Neural cell (in vitro differentiated cells): ENCODE data around the gene HAND2. TPM values are rescaled to one million over a fixed set of nuclear protein-coding genes. Genes with fewer than 3 reads are reported as not detected.

ENCODE experiments used
- H2AFZ ChIP-seq: fragments of 200-600, 300-800 bp; sonication (generic), shearing (Covaris generic); 2 replicates; pipeline ENCODE4 v1.6.0; 2014; ENCODE audit warnings: low read depth, mild to moderate bottlenecking, antibody characterized with exemption, low read length, moderate library complexity
- H3F3A ChIP-seq: fragments of 200-600 bp; shearing (Covaris generic); 2 replicates; pipeline ENCODE4 v1.6.1; 2016; ENCODE audit warnings: mild to moderate bottlenecking, moderate library complexity, mixed read lengths, antibody characterized with exemption, low read length; ENCODE audit not compliant: insufficient read depth, poor library complexity, severe bottlenecking
- H3K27ac ChIP-seq: fragments of 200-600, 300-800 bp; sonication (generic), shearing (Covaris generic); 2 replicates; pipeline ENCODE4 v1.5.1; 2014; ENCODE audit warnings: mild to moderate bottlenecking, low read length, moderate library complexity
- H3K27me3 ChIP-seq: fragments of 300-800, 200-600 bp; sonication (generic), shearing (Covaris generic); 2 replicates; pipeline ENCODE4 v1.6.0; 2014; ENCODE audit warnings: mild to moderate bottlenecking, low read depth, low read length, moderate library complexity; ENCODE audit not compliant: insufficient read depth
- H3K36me3 ChIP-seq: fragments of 300-800, 200-600 bp; sonication (generic), shearing (Covaris generic); 2 replicates; pipeline ENCODE4 v1.5.1; 2014; ENCODE audit warnings: mild to moderate bottlenecking, antibody characterized with exemption, low read length, moderate library complexity; ENCODE audit not compliant: insufficient read depth
- H3K4me2 ChIP-seq: fragments of 300-800, 200-600 bp; sonication (generic), shearing (Covaris generic); 2 replicates; pipeline ENCODE4 v1.6.0; 2014; ENCODE audit warnings: mild to moderate bottlenecking, low read length
- H3K4me3 ChIP-seq: fragments of 300-800, 200-600 bp; sonication (generic), shearing (Covaris generic); 2 replicates; pipeline ENCODE4 v1.5.1; 2014; ENCODE audit warnings: mild to moderate bottlenecking, low read length, moderate library complexity
- H3K79me2 ChIP-seq: fragments of 200-600 bp; shearing (Covaris generic); replicated peaks from 2 replicates; pipeline ENCODE4 v1.6.0; 2014; ENCODE audit warnings: mild to moderate bottlenecking, low read length, moderate library complexity; ENCODE audit not compliant: insufficient read depth
- H3K9ac ChIP-seq: fragments of 300-800, 200-600 bp; sonication (generic), shearing (Covaris generic); 2 replicates; pipeline ENCODE4 v1.6.1; 2016; ENCODE audit warnings: mild to moderate bottlenecking, low read length, mixed read lengths
- H3K9me2 ChIP-seq: fragments of 200-600 bp; shearing (Covaris generic); 2 replicates; pipeline ENCODE4 v1.6.1; 2016; ENCODE audit warnings: mild to moderate bottlenecking, low read length, mixed read lengths; ENCODE audit not compliant: insufficient read depth
- H3K9me3 ChIP-seq: fragments of 200-600, 300-800 bp; sonication (generic), shearing (Covaris generic); 2 replicates; pipeline ENCODE4 v1.6.1; 2016; ENCODE audit warnings: mild to moderate bottlenecking, mixed run types, low read length, moderate library complexity, mixed read lengths
- H4K20me1 ChIP-seq: fragments of 200-600 bp; shearing (Covaris generic); 2 replicates; pipeline ENCODE4 v1.6.1; 2016; ENCODE audit warnings: mild to moderate bottlenecking, mixed run types; ENCODE audit not compliant: insufficient read depth
- CTCF ChIP-seq: fragments of 450-650 bp; IDR thresholded peaks from 2 replicates; pipeline ENCODE4 v1.5.1; 2014; ENCODE audit warnings: antibody characterized with exemption, mild to moderate bottlenecking, moderate library complexity; ENCODE audit not compliant: poor library complexity, severe bottlenecking
- EP300 ChIP-seq: fragments of 450-650 bp; conservative IDR thresholded peaks from 2 replicates; pipeline ENCODE4 v1.6.1; 2014; ENCODE audit warnings: antibody characterized with exemption, mild to moderate bottlenecking, moderate library complexity; ENCODE audit not compliant: poor library complexity, severe bottlenecking
- EZH2 ChIP-seq: fragments of 200-600, 300-800 bp; shearing (Covaris generic), sonication (generic); IDR thresholded peaks from 2 replicates; pipeline ENCODE4 v1.6.1; 2014; ENCODE audit warnings: antibody characterized with exemption, low read length, borderline replicate concordance, mild to moderate bottlenecking; ENCODE audit not compliant: insufficient read depth, poor library complexity, severe bottlenecking
- MXI1 ChIP-seq: fragments of 450-650 bp; conservative IDR thresholded peaks from 2 replicates; pipeline ENCODE4 v1.6.1; 2014; ENCODE audit warnings: antibody characterized with exemption, mild to moderate bottlenecking; ENCODE audit not compliant: poor library complexity, severe bottlenecking
- POLR2AphosphoS5 ChIP-seq: IDR thresholded peaks from 2 replicates; pipeline ENCODE4 v1.6.1; 2012
- RAD21 ChIP-seq: fragments of 450-650 bp; conservative IDR thresholded peaks from 2 replicates; pipeline ENCODE4 v1.6.1; 2014; ENCODE audit warnings: antibody characterized with exemption, mild to moderate bottlenecking, moderate library complexity
- REST ChIP-seq: IDR thresholded peaks from 2 replicates; pipeline ENCODE4 v1.6.1; 2012; ENCODE audit warnings: borderline replicate concordance
- SMC3 ChIP-seq: fragments of 450-650 bp; conservative IDR thresholded peaks from 2 replicates; pipeline ENCODE4 v1.6.1; 2014; ENCODE audit warnings: antibody characterized with exemption, mild to moderate bottlenecking, moderate library complexity; ENCODE audit not compliant: poor library complexity
- TAF1 ChIP-seq: IDR thresholded peaks from 2 replicates; pipeline ENCODE4 v1.6.1; 2012; ENCODE audit warnings: low read depth
- polyA plus RNA-seq: library from polyadenylated mRNA; depleted of rRNA; stranded (reverse); fragments of >200 nt; gene quantifications from 2 replicates; pipeline ENCODE4 v1.2.3, GENCODE V29; 2014

HAND2 gene
- polyA plus RNA-seq, 1 donor from 2014 or later, result not detected

GRCh38 chr4:173520921-173521466 is 9.0 kb downstream of the HAND2 start:
- no peaks in the 10 kb centered on the region for H3K79me2 ChIP-seq
- no peak overlapping the region for H3K4me2 ChIP-seq
- H3K36me3 ChIP-seq, result no peaks in the 10 kb centered on the region
- no peaks in the 10 kb centered on the region for H3K9me2 ChIP-seq
- no peak overlapping the region for H3K9ac ChIP-seq
- H2AFZ ChIP-seq, result no peak overlapping the region
- H3F3A ChIP-seq, result no peaks in the 10 kb centered on the region
- no peaks in the 10 kb centered on the region for H4K20me1 ChIP-seq
- no peak overlapping the region for H3K27ac ChIP-seq
- TF ChIP-seq SMC3 (no peak), POLR2AphosphoS5 (no peak), TAF1 (no peak), MXI1 (no peak), EP300 (no peak), RAD21 (no peak), CTCF (no peak), REST (no peak), EZH2 (no peak)
- no peaks in the 10 kb centered on the region for H3K9me3 ChIP-seq
- H3K4me3 ChIP-seq, result no peak overlapping the region
- peaks cover 100% of the 10 kb centered on the region for H3K27me3 ChIP-seq

- no peak overlapping the region for H3K4me3 ChIP-seq
- H2AFZ ChIP-seq, result no peak overlapping the region
- H3K27me3 ChIP-seq, result peaks cover 100% of the 10 kb centered on the region
- no peak overlapping the region for H3K4me2 ChIP-seq
- H3F3A ChIP-seq, result no peaks in the 10 kb centered on the region
- TF ChIP-seq SMC3, result no peak
- TF ChIP-seq POLR2AphosphoS5, result no peak
- no peak for TF ChIP-seq MXI1
- TF ChIP-seq EP300, result no peak
- TF ChIP-seq CTCF, result no peak
- no peak for TF ChIP-seq RAD21
- no peak for TF ChIP-seq REST
- no peak for TF ChIP-seq TAF1
- TF ChIP-seq EZH2, result no peak
- H3K36me3 ChIP-seq, result no peaks in the 10 kb centered on the region
- no peak overlapping the region for H3K9ac ChIP-seq
- no peaks in the 10 kb centered on the region for H3K9me2 ChIP-seq
- H3K79me2 ChIP-seq, result no peaks in the 10 kb centered on the region
- H4K20me1 ChIP-seq, result no peaks in the 10 kb centered on the region
- no peaks in the 10 kb centered on the region for H3K9me3 ChIP-seq
- H3K27ac ChIP-seq, result no peak overlapping the region
These were observed 10.6 kb downstream of the HAND2 start for GRCh38 chr4:173519111-173520101.
